Panc1 (cell line): ENCODE measurements around the gene SEPTIN11. TPM values are rescaled to one million over a fixed set of nuclear protein-coding genes. Genes with fewer than 3 reads are reported as not detected.

Source experiments
- ATAC-seq: fragments of 200-7000 bp; cut with Tn5 transposase; 2 replicates; pipeline ENCODE4 v1.9.1; 2020; ENCODE audit warnings: mild to moderate bottlenecking, moderate library complexity
- BruUV-seq: library from RNA; stranded (reverse); fragments of 400-500 nt; replicated peaks from 2 replicates; lab custom pipeline; 2021; lab: Mats Ljungman, UMichigan
- CTCF ChIA-PET: fragments of 300-600 bp; sonication (Branson Sonifier 250); formaldehyde crosslinking; loops from one replicate; lab custom pipeline; 2022; ENCODE audit warnings: antibody characterized with exemption; lab: Charles Lee
- POLR2A ChIA-PET: fragments of 300-600 bp; sonication (Branson Sonifier 250); formaldehyde crosslinking; loops from one replicate; lab custom pipeline; 2022; ENCODE audit warnings: antibody characterized with exemption; lab: Charles Lee
- DNase-seq: peaks from one replicate; pipeline ENCODE4 v3.0.0-alpha.2; 2010; ENCODE audit warnings: low read depth, low spot score
- H3K27ac ChIP-seq: 2 replicates; pipeline ENCODE4 v1.5.1; 2011; ENCODE audit warnings: mild to moderate bottlenecking, low read length, inconsistent platforms
- H3K27me3 ChIP-seq: fragments of 200-500 bp; sonication (Bioruptor generic); 2 replicates; pipeline ENCODE4 v1.6.0; 2014; ENCODE audit warnings: low read length, inconsistent platforms; ENCODE audit not compliant: control insufficient read depth, insufficient read depth
- H3K36me3 ChIP-seq: fragments of 200-500 bp; sonication (Bioruptor generic); 2 replicates; pipeline ENCODE4 v1.5.1; 2014; ENCODE audit warnings: inconsistent platforms, mild to moderate bottlenecking, low read length, moderate library complexity; ENCODE audit not compliant: control insufficient read depth, insufficient read depth
- H3K4me1 ChIP-seq: 2 replicates; pipeline ENCODE4 v1.5.1; 2011; ENCODE audit warnings: inconsistent platforms, mild to moderate bottlenecking, low read length, moderate library complexity; ENCODE audit not compliant: control insufficient read depth, insufficient read depth
- H3K4me3 ChIP-seq, 2 experiments: 2 replicates each; pipeline ENCODE4 v1.5.1; 2011 to 2012; ENCODE audit warnings: low read depth in 2 of 2, low read length in 2 of 2, mild to moderate bottlenecking in 2 of 2, inconsistent platforms in 1 of 2, moderate library complexity in 1 of 2
- H3K9me3 ChIP-seq: fragments of 200-500 bp; sonication (Bioruptor generic); 2 replicates; pipeline ENCODE4 v1.5.1; 2014; ENCODE audit warnings: low read depth, mild to moderate bottlenecking, inconsistent platforms, low read length, moderate library complexity; ENCODE audit not compliant: control insufficient read depth, insufficient read depth
- CTCF ChIP-seq: fragments of 450-650 bp; IDR thresholded peaks from 2 replicates; pipeline ENCODE4 v1.5.1; 2017; ENCODE audit warnings: mild to moderate bottlenecking
- POLR2AphosphoS5 ChIP-seq: IDR thresholded peaks from 2 replicates; pipeline ENCODE4 v1.6.1; 2012; ENCODE audit warnings: mild to moderate bottlenecking, low read depth, low read length, moderate library complexity
- SIN3A ChIP-seq: IDR thresholded peaks from 2 replicates; pipeline ENCODE4 v1.6.1; 2012; ENCODE audit warnings: low read depth, mild to moderate bottlenecking, low read length, moderate library complexity, borderline replicate concordance; ENCODE audit not compliant: insufficient read depth
- TCF7L2 ChIP-seq: IDR thresholded peaks from 2 replicates; pipeline ENCODE4 v1.6.1; 2011; ENCODE audit warnings: mild to moderate bottlenecking, low read depth, low read length, inconsistent platforms
- in situ Hi-C: cut with HindIII; loops from 2 replicates; pipeline ENCODE4 v1.10.0; 2016; ENCODE audit warnings: low sequenced_read_pairs, low pct_unique_long_range_greater_than_20kb
- intact Hi-C: fragments of 100-400 bp; cut with micrococcal nuclease; formaldehyde crosslinking; loops from one replicate; pipeline ENCODE4 v1.10.0; 2022; ENCODE audit not compliant: unreplicated experiment
- total RNA-seq: library from RNA; stranded (reverse); gene quantifications from one replicate; pipeline ENCODE4 v1.2.1, GENCODE V29; 2021; ENCODE audit not compliant: unreplicated experiment
- TF ChIP-seq, protein P1 (sequence below), 2 experiments: IDR thresholded peaks; 2 replicates each; pipeline ENCODE4 v1.6.1; 2011 to 2012; ENCODE audit warnings: low read depth in 2 of 2, control low read depth in 1 of 2, low read length in 1 of 2, mild to moderate bottlenecking in 1 of 2, moderate library complexity in 1 of 2; ENCODE audit not compliant: insufficient read depth in 1 of 2

Gene SEPTIN11
- total RNA-seq, 1 experiment from 2014 or later = 103 TPM

DNA sequence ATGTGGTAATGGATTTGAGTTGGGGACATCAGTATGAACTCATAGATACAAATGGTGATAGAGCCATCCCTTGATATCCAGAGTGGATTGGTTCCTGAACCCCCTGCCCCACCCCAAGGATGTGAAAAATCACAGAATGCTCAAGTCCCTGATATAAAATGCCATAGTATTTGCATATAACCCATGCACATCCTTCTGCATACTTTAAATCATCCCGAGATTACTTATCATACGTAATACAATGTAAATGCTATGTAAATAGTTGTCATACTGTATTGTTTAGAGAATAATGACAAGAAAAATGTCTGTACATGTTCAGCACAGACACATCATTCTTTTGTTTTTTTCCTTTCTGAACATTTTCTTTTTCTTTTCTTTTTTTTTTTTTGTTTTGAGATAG lies 18.9 kb upstream of the SEPTIN11 start:
- DNase-seq (no peak), ATAC-seq (no peak)
- Histone ChIP-seq H3K4me1 (no peaks in the 10 kb centered on the region), H3K27me3 (no peaks in the 10 kb centered on the region), H3K4me3 (no peak overlapping the region), H3K9me3 (no peaks in the 10 kb centered on the region), H3K36me3 (no peaks in the 10 kb centered on the region), H3K27ac (no peak overlapping the region)
- ChIA-PET POLR2A (no interaction called here), CTCF (no interaction called here)
- in situ Hi-C loops (no loop called here), intact Hi-C loops (no loop called here)
- TF ChIP-seq SIN3A = no peak
- TF ChIP-seq, protein P1, sequence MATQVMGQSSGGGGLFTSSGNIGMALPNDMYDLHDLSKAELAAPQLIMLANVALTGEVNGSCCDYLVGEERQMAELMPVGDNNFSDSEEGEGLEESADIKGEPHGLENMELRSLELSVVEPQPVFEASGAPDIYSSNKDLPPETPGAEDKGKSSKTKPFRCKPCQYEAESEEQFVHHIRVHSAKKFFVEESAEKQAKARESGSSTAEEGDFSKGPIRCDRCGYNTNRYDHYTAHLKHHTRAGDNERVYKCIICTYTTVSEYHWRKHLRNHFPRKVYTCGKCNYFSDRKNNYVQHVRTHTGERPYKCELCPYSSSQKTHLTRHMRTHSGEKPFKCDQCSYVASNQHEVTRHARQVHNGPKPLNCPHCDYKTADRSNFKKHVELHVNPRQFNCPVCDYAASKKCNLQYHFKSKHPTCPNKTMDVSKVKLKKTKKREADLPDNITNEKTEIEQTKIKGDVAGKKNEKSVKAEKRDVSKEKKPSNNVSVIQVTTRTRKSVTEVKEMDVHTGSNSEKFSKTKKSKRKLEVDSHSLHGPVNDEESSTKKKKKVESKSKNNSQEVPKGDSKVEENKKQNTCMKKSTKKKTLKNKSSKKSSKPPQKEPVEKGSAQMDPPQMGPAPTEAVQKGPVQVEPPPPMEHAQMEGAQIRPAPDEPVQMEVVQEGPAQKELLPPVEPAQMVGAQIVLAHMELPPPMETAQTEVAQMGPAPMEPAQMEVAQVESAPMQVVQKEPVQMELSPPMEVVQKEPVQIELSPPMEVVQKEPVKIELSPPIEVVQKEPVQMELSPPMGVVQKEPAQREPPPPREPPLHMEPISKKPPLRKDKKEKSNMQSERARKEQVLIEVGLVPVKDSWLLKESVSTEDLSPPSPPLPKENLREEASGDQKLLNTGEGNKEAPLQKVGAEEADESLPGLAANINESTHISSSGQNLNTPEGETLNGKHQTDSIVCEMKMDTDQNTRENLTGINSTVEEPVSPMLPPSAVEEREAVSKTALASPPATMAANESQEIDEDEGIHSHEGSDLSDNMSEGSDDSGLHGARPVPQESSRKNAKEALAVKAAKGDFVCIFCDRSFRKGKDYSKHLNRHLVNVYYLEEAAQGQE (IDR thresholded peaks at IDR 0.05; ENCODE audit: insufficient read depth in 1 of 2, low read depth in 2 of 2, low read length in 1 of 2) = no peak
- no peak for TF ChIP-seq POLR2AphosphoS5
- TF ChIP-seq CTCF = no peak
- no peak for TF ChIP-seq TCF7L2
- BruUV-seq = no TSS peak

- CTCF ChIA-PET = no interaction called here
- TF ChIP-seq, protein P1 (IDR thresholded peaks at IDR 0.05; ENCODE audit: insufficient read depth in 1 of 2, low read depth in 2 of 2, low read length in 1 of 2) = no peak
- TF ChIP-seq POLR2AphosphoS5 (no peak), CTCF (no peak), TCF7L2 (no peak), SIN3A (no peak)
- intact Hi-C loops = no loop called here
These were observed 18.5 kb upstream of the SEPTIN11 start for GRCh38 chr4:76931087-76931486.

More at GRCh38 chr4:76931087-76931486, 18.5 kb upstream of the SEPTIN11 start:
- no peak for ATAC-seq
- H3K27ac ChIP-seq = no peak overlapping the region
- H3K9me3 ChIP-seq = no peaks in the 10 kb centered on the region
- H3K4me3 ChIP-seq = no peak overlapping the region
- H3K27me3 ChIP-seq = no peaks in the 10 kb centered on the region
- POLR2A ChIA-PET = no interaction called here
- H3K36me3 ChIP-seq = no peaks in the 10 kb centered on the region
- no peak for DNase-seq
- in situ Hi-C loops = no loop called here
- BruUV-seq = no TSS peak
- no peaks in the 10 kb centered on the region for H3K4me1 ChIP-seq
